GM12878 (cell line): Measurements from ENCODE around the gene TMEM19. TPM values are rescaled to one million over a fixed set of nuclear protein-coding genes. Genes with fewer than 3 reads are reported as not detected.

Source experiments
- ATAC-seq: fragments of 200-7000 bp; cut with Tn5 transposase; 3 replicates; pipeline ENCODE4 v1.9.1; 2020; ENCODE audit warnings: mild to moderate bottlenecking, moderate library complexity
- BruUV-seq: library from RNA; stranded (reverse); fragments of 400-500 nt; replicated peaks from 2 replicates; lab custom pipeline; 2021; lab: Mats Ljungman, UMichigan
- CTCF ChIA-PET: fragments of 300-600 bp; sonication (Branson Sonifier 250); formaldehyde crosslinking; extraction: SDS; loops from one replicate; lab custom pipeline; 2021; ENCODE audit warnings: inconsistent platforms; lab: Yijun Ruan, JAX
- POLR2A ChIA-PET: fragments of 350-600 bp; formaldehyde crosslinking; extraction: SDS; loops from one replicate; lab custom pipeline; 2021; ENCODE audit warnings: inconsistent platforms; lab: Charles Lee
- RAD21 ChIA-PET: fragments of 300-600 bp; sonication (Branson Sonifier 250); formaldehyde crosslinking; loops from one replicate; lab custom pipeline; 2023; ENCODE audit warnings: antibody characterized with exemption; ENCODE audit not compliant: unreplicated experiment; lab: Charles Lee
- SMC1A ChIA-PET: fragments of 300-600 bp; sonication (Branson Sonifier 250); formaldehyde crosslinking; loops from one replicate; lab custom pipeline; 2023; ENCODE audit not compliant: unreplicated experiment, uncharacterized antibody; lab: Charles Lee
- DNase-seq: peaks from one replicate; pipeline ENCODE4 v3.0.0-alpha.2; 2011; ENCODE audit warnings: low read depth, low spot score
- FAIRE-seq: peaks from 3 replicates; lab custom pipeline; 2011; peaks lifted over from hg19 to GRCh38; lab: Jason Lieb, UNC
- H2AFZ ChIP-seq: 2 replicates; pipeline ENCODE4 v1.6.0; 2011; ENCODE audit warnings: low read depth, low read length, control low read depth; ENCODE audit not compliant: control insufficient read depth
- H3K27ac ChIP-seq: 2 replicates; pipeline ENCODE4 v1.5.1; 2011; ENCODE audit warnings: control low read depth; ENCODE audit not compliant: control insufficient read depth, insufficient read depth
- H3K27me3 ChIP-seq, 2 experiments: replicated peaks in 1 of 2; 2 replicates each; pipeline versions ENCODE4 v1.6.0 to v1.6.1; 2011; ENCODE audit warnings: low read length in 1 of 2; ENCODE audit not compliant: control insufficient read depth in 2 of 2, insufficient read depth in 2 of 2
- H3K36me3 ChIP-seq, 2 experiments: 2 replicates each; pipeline ENCODE4 v1.5.1; 2011; ENCODE audit warnings: low read length in 1 of 2; ENCODE audit not compliant: control insufficient read depth in 2 of 2, insufficient read depth in 2 of 2
- H3K4me1 ChIP-seq: 2 replicates; pipeline ENCODE4 v1.6.1; 2011; ENCODE audit warnings: mild to moderate bottlenecking, low read length, moderate library complexity, mixed read lengths; ENCODE audit not compliant: control insufficient read depth, insufficient read depth
- H3K4me2 ChIP-seq: 2 replicates; pipeline ENCODE4 v1.6.0; 2011; ENCODE audit warnings: control low read depth; ENCODE audit not compliant: control insufficient read depth, insufficient read depth
- H3K4me3 ChIP-seq: fragments of 200-600 bp; sonication (generic); 2 replicates; pipeline ENCODE4 v1.5.1; 2016
- H3K79me2 ChIP-seq: 2 replicates; pipeline ENCODE4 v1.6.0; 2011; ENCODE audit warnings: low read length; ENCODE audit not compliant: control insufficient read depth, insufficient read depth
- H3K9ac ChIP-seq: 2 replicates; pipeline ENCODE4 v1.8.0; 2011; ENCODE audit warnings: low read length, control low read depth, mixed read lengths; ENCODE audit not compliant: control insufficient read depth, insufficient read depth
- H3K9me3 ChIP-seq: replicated peaks from 3 replicates; pipeline ENCODE4 v1.5.1; 2011; ENCODE audit warnings: mild to moderate bottlenecking, low read length; ENCODE audit not compliant: control insufficient read depth, insufficient read depth
- H4K20me1 ChIP-seq: 2 replicates; pipeline ENCODE4 v1.6.0; 2011; ENCODE audit not compliant: control insufficient read depth, insufficient read depth
- BHLHE40 ChIP-seq, 2 experiments: fragments of 450-650 bp in 1 of 2; IDR thresholded peaks; 2 replicates each; pipeline ENCODE4 v1.6.1; 2011 to 2017; ENCODE audit warnings: low read depth in 2 of 2, borderline replicate concordance in 1 of 2, improper control_type of control experiment in 1 of 2, low read length in 1 of 2, mild to moderate bottlenecking in 1 of 2
- FOXK2 ChIP-seq: fragments of 450-650 bp; IDR thresholded peaks from 2 replicates; pipeline ENCODE4 v1.6.1; 2017; ENCODE audit warnings: mild to moderate bottlenecking, moderate library complexity
- KDM1A ChIP-seq: fragments of 200-600 bp; sonication (generic); IDR thresholded peaks from 2 replicates; pipeline ENCODE4 v1.6.1; 2016; ENCODE audit warnings: borderline replicate concordance
- MYC ChIP-seq: IDR thresholded peaks from 2 replicates; pipeline ENCODE4 v1.6.1; 2011; ENCODE audit warnings: mild to moderate bottlenecking, low read length, moderate library complexity, inconsistent platforms; ENCODE audit not compliant: insufficient read depth, insufficient replicate concordance, insufficient read length, severe bottlenecking
- NR2C2 ChIP-seq: IDR thresholded peaks from 2 replicates; pipeline ENCODE4 v1.6.1; 2011; ENCODE audit warnings: borderline replicate concordance, low read depth; ENCODE audit not compliant: control insufficient read depth, insufficient read length
- REST ChIP-seq: IDR thresholded peaks from 2 replicates; pipeline ENCODE4 v1.6.1; 2012; ENCODE audit warnings: mild to moderate bottlenecking, low read depth, low read length
- SIN3A ChIP-seq: IDR thresholded peaks from 2 replicates; pipeline ENCODE4 v1.6.1; 2012; ENCODE audit warnings: low read depth, low read length, improper control_type of control experiment
- SMAD5 ChIP-seq: IDR thresholded peaks from 2 replicates; pipeline ENCODE4 v1.6.1; 2016; ENCODE audit warnings: antibody characterized with exemption, low read depth
- SUPT20H ChIP-seq: IDR thresholded peaks from 2 replicates; pipeline ENCODE4 v1.6.1; 2011; ENCODE audit warnings: low read depth, mild to moderate bottlenecking, low read length, moderate library complexity, borderline replicate concordance; ENCODE audit not compliant: control insufficient read depth
- TCF3 ChIP-seq: IDR thresholded peaks from 2 replicates; pipeline ENCODE4 v1.6.1; 2012; ENCODE audit warnings: low read depth, mild to moderate bottlenecking, low read length, borderline replicate concordance; ENCODE audit not compliant: insufficient read depth
- ZBTB11 ChIP-seq: fragments of 450-650 bp; formaldehyde crosslinking; IDR thresholded peaks from 2 replicates; pipeline ENCODE4 v1.5.0; 2022; ENCODE audit warnings: mild to moderate bottlenecking, missing genetic modification characterization
- ZBTB33 ChIP-seq: fragments of 450-650 bp; IDR thresholded peaks from 2 replicates; pipeline ENCODE4 v1.6.1; 2017; ENCODE audit warnings: mild to moderate bottlenecking
- WGBS: methylation state at CpG from one replicate; pipeline ENCODE4 v1.1.6; 2016; ENCODE audit warnings: low lambda C conversion rate; ENCODE audit not compliant: insufficient replicate concordance, insufficient coverage; ENCODE audit errors: missing lambda C conversion rate; 5-methylcytosine and 5-hydroxymethylcytosine counted together
- in situ Hi-C: fragments of 300-500 bp; cut with MboI; formaldehyde crosslinking; loops from 9 replicates; pipeline ENCODE4 v1.14.3; 2018; ENCODE audit warnings: mixed read lengths
- intact Hi-C: fragments of 100-400 bp; cut with micrococcal nuclease; formaldehyde crosslinking; loops from one replicate; pipeline ENCODE4 v1.14.2; 2022; ENCODE audit not compliant: unreplicated experiment
- polyA plus RNA-seq, 11 experiments: library from polyadenylated mRNA; depleted of rRNA in 4 of 11; unstranded in 6 of 11; stranded (reverse) in 5 of 11; fragments of >200 nt; fragmentation: Nextera tagmentation in 4 of 11; fragmentation: Illumina TruSeq in 1 of 11; extraction: Ambion mirVana in 4 of 11; extraction: Trizol in 1 of 11; gene quantifications; 1 replicate in 1 of 11; 2 replicates in 10 of 11; pipeline versions ENCODE4 v1.2.1 to v1.2.3, GENCODE V29; 2011 to 2016; ENCODE audit warnings: inconsistent platforms in 2 of 11, missing spikeins in 2 of 11, low read depth in 1 of 11
- total RNA-seq, 4 experiments: library from RNA; depleted of rRNA in 3 of 4; stranded (reverse); fragments of >200 nt in 3 of 4; fragmentation: Illumina TruSeq in 1 of 4; extraction: Trizol in 1 of 4; gene quantifications; 2 replicates each; pipeline versions ENCODE4 v1.2.1 to v1.2.3, GENCODE V29; 2013 to 2021

Gene TMEM19
- total and polyA plus RNA-seq, 10 of the 15 experiments (the other 5 are each of a cell fraction or from before 2014, with no cell fraction given): 26.7 to 54.9 (median 39.3) TPM

- DNase-seq (no peak), ATAC-seq (no peak), FAIRE-seq (no peak)
- no TSS peak for BruUV-seq
- Histone ChIP-seq H3K27ac (no peak overlapping the region), H3K4me2 (no peak overlapping the region), H2AFZ (no peak overlapping the region), H3K36me3 (no peaks in the 10 kb centered on the region), H3K79me2 (peaks cover 4% of the 10 kb centered on the region), H3K27me3 (no peaks in the 10 kb centered on the region; a peak in 1 of 4 replicates), H3K4me3 (no peak overlapping the region), H3K4me1 (peaks cover 4% of the 10 kb centered on the region), H4K20me1 (no peaks in the 10 kb centered on the region), H3K9ac (no peak overlapping the region), H3K9me3 (no peaks in the 10 kb centered on the region)
- 96% methylated on average over 1 of the region's 1 CpG for WGBS
- intact Hi-C loops (loop anchor here (5.0 to 10.0 kb wide), 2 partner anchors 532 to 1015 kb away; no protein-coding TSS in a partner anchor), in situ Hi-C loops (loop anchor here (5.0 to 25.0 kb wide), 2 partner anchors 332 to 1012 kb away; no protein-coding TSS in a partner anchor)
- RAD21 ChIA-PET: interaction anchor here (1.3 to 7.5 kb wide), 3 partner anchors 64 to 113 kb away, joined by 3 to 139 read pairs (median 52); partner anchors contain the start of genes TBC1D15 and TMEM19
- POLR2A ChIA-PET: no interaction called here
- SMC1A ChIA-PET: interaction anchor here (0.9 to 7.7 kb wide), 7 partner anchors 9 to 334 kb away, joined by 3 to 117 read pairs (median 4); partner anchors contain the start of gene TMEM19
- CTCF ChIA-PET: interaction anchor here (1.1 to 7.9 kb wide), 8 partner anchors 63 to 357 kb away, joined by 3 to 131 read pairs (median 8); partner anchors contain the start of genes THAP2, TMEM19 and ZFC3H1
- TF ChIP-seq TCF3 (no peak), KDM1A (no peak), MYC (no peak), ZBTB11 (no peak), SIN3A (no peak), FOXK2 (no peak), REST (no peak), BHLHE40 (IDR thresholded peaks at IDR 0.05; ENCODE audit: borderline replicate concordance in 1 of 2, low read depth in 2 of 2, low read length in 1 of 2) (no peak), ZBTB33 (no peak), SMAD5 (no peak), SUPT20H (no peak), NR2C2 (no peak)
These were observed 63.8 kb downstream of the TMEM19 start for GRCh38 chr12:71749666-71750065.
